Mammary epithelial cell (primary cell): ENCODE results near the gene CDKN1A.

Source experiments
- EZH2 ChIP-seq: IDR thresholded peaks from 2 replicates; pipeline ENCODE4 v1.6.1; 2012; ENCODE audit warnings: low read length, inconsistent platforms, borderline replicate concordance
- TF ChIP-seq, protein P1 (sequence below), 2 donors: IDR thresholded peaks in 1 of 2; conservative IDR thresholded peaks in 1 of 2; 2 replicates each; pipeline ENCODE4 v1.5.1; 2011 to 2012; ENCODE audit warnings: inconsistent platforms in 2 of 2, low read length in 2 of 2, mild to moderate bottlenecking in 2 of 2, control low read depth in 1 of 2, low read depth in 1 of 2; ENCODE audit not compliant: insufficient read depth in 1 of 2; ENCODE audit errors: extremely low read depth in 1 of 2

DNA sequence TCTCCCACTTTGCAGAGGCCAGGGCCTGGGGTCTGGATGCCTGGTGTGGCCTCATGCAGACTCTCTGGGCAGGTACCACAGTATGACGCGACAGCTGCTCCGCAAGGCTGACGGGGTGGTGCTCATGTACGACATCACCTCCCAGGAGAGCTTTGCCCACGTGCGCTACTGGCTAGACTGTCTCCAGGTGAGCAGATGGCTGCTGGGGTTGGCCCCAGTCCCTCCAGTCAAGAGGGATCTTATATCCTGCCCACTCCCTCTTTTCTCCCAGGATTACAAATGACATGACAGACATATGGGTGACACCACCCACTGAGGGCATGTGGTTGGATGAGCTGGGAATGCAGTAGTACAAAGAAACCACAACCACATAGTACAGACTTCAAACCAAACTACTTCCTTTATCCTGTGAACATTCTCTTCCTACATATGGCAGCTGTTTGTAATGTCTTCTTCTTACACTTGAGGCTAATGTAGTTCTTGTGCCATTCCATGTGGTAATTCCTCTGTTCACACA is 49.0 kb downstream of the CDKN1A start:
- TF ChIP-seq, protein P1, sequence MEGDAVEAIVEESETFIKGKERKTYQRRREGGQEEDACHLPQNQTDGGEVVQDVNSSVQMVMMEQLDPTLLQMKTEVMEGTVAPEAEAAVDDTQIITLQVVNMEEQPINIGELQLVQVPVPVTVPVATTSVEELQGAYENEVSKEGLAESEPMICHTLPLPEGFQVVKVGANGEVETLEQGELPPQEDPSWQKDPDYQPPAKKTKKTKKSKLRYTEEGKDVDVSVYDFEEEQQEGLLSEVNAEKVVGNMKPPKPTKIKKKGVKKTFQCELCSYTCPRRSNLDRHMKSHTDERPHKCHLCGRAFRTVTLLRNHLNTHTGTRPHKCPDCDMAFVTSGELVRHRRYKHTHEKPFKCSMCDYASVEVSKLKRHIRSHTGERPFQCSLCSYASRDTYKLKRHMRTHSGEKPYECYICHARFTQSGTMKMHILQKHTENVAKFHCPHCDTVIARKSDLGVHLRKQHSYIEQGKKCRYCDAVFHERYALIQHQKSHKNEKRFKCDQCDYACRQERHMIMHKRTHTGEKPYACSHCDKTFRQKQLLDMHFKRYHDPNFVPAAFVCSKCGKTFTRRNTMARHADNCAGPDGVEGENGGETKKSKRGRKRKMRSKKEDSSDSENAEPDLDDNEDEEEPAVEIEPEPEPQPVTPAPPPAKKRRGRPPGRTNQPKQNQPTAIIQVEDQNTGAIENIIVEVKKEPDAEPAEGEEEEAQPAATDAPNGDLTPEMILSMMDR (conservative IDR thresholded peaks at IDR 0.05 in 1 of 2, IDR thresholded peaks at IDR 0.05 in 1 of 2; ENCODE audit: extremely low read depth in 1 of 2, insufficient read depth in 1 of 2, low read depth in 1 of 2, low read length in 2 of 2) = no peak
- TF ChIP-seq EZH2 = no peak
